Endothelial cell of umbilical vein (primary cell): Measurements from ENCODE around the gene MEN1. TPM values are rescaled to one million over a fixed set of nuclear protein-coding genes. Genes with fewer than 3 reads are reported as not detected.

ENCODE experiments used
- BruUV-seq: library from RNA; stranded (reverse); fragments of 400-500 nt; replicated peaks from 2 replicates; lab custom pipeline; 2021; lab: Mats Ljungman, UMichigan
- CTCF ChIA-PET: fragments of 300-600, 350-600 bp; sonication (Branson Sonifier 250); formaldehyde crosslinking; loops from one replicate; lab custom pipeline; 2021; ENCODE audit warnings: antibody characterized with exemption, inconsistent platforms; lab: Charles Lee
- POLR2A ChIA-PET: fragments of 300-600, 350-600 bp; sonication (Branson Sonifier 250); formaldehyde crosslinking; loops from one replicate; lab custom pipeline; 2021; ENCODE audit warnings: antibody characterized with exemption, inconsistent platforms; lab: Charles Lee
- DNase-seq: peaks from one replicate; pipeline ENCODE4 v3.0.0-alpha.2; 2011; ENCODE audit warnings: low read depth, low spot score
- FAIRE-seq: peaks from 2 replicates; lab custom pipeline; 2011; peaks lifted over from hg19 to GRCh38; lab: Jason Lieb, UNC
- H2AFZ ChIP-seq: 2 replicates; pipeline ENCODE4 v1.6.0; 2012; ENCODE audit warnings: low read depth, low read length, control low read depth, inconsistent platforms
- H3K27ac ChIP-seq: 2 replicates; pipeline ENCODE4 v1.5.1; 2011; ENCODE audit warnings: low read depth, mild to moderate bottlenecking, control low read depth, low read length, moderate library complexity; ENCODE audit not compliant: insufficient read depth
- H3K27me3 ChIP-seq, 2 experiments: 2 replicates each; pipeline versions ENCODE4 v1.6.0 to v1.6.1; 2011; ENCODE audit warnings: low read length in 2 of 2, mixed read lengths in 1 of 2; ENCODE audit not compliant: control insufficient read depth in 2 of 2, insufficient read depth in 2 of 2
- H3K36me3 ChIP-seq, 2 experiments: 2 replicates in 1 of 2; 3 replicates in 1 of 2; pipeline ENCODE4 v1.5.1; 2011; ENCODE audit warnings: low read length in 2 of 2, mild to moderate bottlenecking in 1 of 2, moderate library complexity in 1 of 2; ENCODE audit not compliant: control insufficient read depth in 2 of 2, insufficient read depth in 2 of 2; ENCODE audit errors: extremely low read depth in 1 of 2
- H3K4me1 ChIP-seq: 3 replicates; pipeline ENCODE4 v1.5.1; 2011; ENCODE audit warnings: mild to moderate bottlenecking, low read length; ENCODE audit not compliant: control insufficient read depth, insufficient read depth; ENCODE audit errors: extremely low read depth
- H3K4me2 ChIP-seq: 2 replicates; pipeline ENCODE4 v1.6.1; 2011; ENCODE audit warnings: low read length, control low read depth, mixed read lengths; ENCODE audit not compliant: insufficient read depth
- H3K4me3 ChIP-seq, 3 experiments: fragments of 200-600 bp in 1 of 3; sonication (generic), shearing (Covaris generic) in 1 of 3; replicated peaks in 1 of 3; 2 replicates each; pipeline ENCODE4 v1.5.1; 2011 to 2016; ENCODE audit warnings: control low read depth in 3 of 3, low read length in 3 of 3, mild to moderate bottlenecking in 2 of 3, inconsistent platforms in 1 of 3, low read depth in 1 of 3, moderate library complexity in 1 of 3; ENCODE audit not compliant: insufficient read depth in 1 of 3
- H3K79me2 ChIP-seq: 2 replicates; pipeline ENCODE4 v1.6.0; 2012; ENCODE audit warnings: low read length, inconsistent platforms; ENCODE audit not compliant: control insufficient read depth, insufficient read depth
- H3K9ac ChIP-seq: replicated peaks from 2 replicates; pipeline ENCODE3; 2011; ENCODE audit warnings: low read length, control low read depth; ENCODE audit not compliant: insufficient read depth; ENCODE audit errors: extremely low read depth
- H3K9me1 ChIP-seq: replicated peaks from 3 replicates; pipeline ENCODE4 v1.6.0; 2011; ENCODE audit warnings: mild to moderate bottlenecking, low read length; ENCODE audit not compliant: control insufficient read depth, insufficient read depth; ENCODE audit errors: extremely low read depth
- H3K9me3 ChIP-seq: replicated peaks from 2 replicates; pipeline ENCODE4 v1.5.1; 2012; ENCODE audit warnings: low read length, inconsistent platforms; ENCODE audit not compliant: control insufficient read depth, insufficient read depth
- H4K20me1 ChIP-seq: replicated peaks from 2 replicates; pipeline ENCODE3; 2011; ENCODE audit warnings: mild to moderate bottlenecking, low read length; ENCODE audit not compliant: control insufficient read depth, insufficient read depth; ENCODE audit errors: extremely low read depth
- EZH2 ChIP-seq: IDR thresholded peaks from 2 replicates; pipeline ENCODE4 v1.6.1; 2012; ENCODE audit warnings: borderline replicate concordance, low read depth, mild to moderate bottlenecking, moderate library complexity, low read length, inconsistent platforms; ENCODE audit not compliant: severe bottlenecking
- FOS ChIP-seq: IDR thresholded peaks from 2 replicates; pipeline ENCODE4 v1.6.1; 2011; ENCODE audit warnings: mild to moderate bottlenecking, low read length, moderate library complexity, borderline replicate concordance; ENCODE audit not compliant: insufficient read depth
- GATA2 ChIP-seq: IDR thresholded peaks from 2 replicates; pipeline ENCODE4 v1.7.0; 2011; ENCODE audit warnings: low read depth, mild to moderate bottlenecking, moderate library complexity, mixed read lengths, low read length; ENCODE audit not compliant: insufficient read length, insufficient read depth
- JUN ChIP-seq: IDR thresholded peaks from 2 replicates; pipeline ENCODE4 v1.6.1; 2011; ENCODE audit warnings: borderline replicate concordance, low read depth; ENCODE audit not compliant: insufficient read length, insufficient read depth
- MYC ChIP-seq: IDR thresholded peaks from one replicate; pipeline ENCODE4 v1.6.1; 2011; ENCODE audit warnings: mild to moderate bottlenecking, low read depth, low read length
- POLR2A ChIP-seq: IDR thresholded peaks from 2 replicates; pipeline ENCODE4 v1.6.1; 2012; ENCODE audit warnings: low read depth, mild to moderate bottlenecking, control low read depth, low read length
- POLR2AphosphoS5 ChIP-seq: IDR thresholded peaks from 2 replicates; pipeline ENCODE4 v1.6.1; 2012; ENCODE audit warnings: low read depth, mild to moderate bottlenecking, control low read depth, low read length, moderate library complexity; ENCODE audit not compliant: insufficient read depth
- dilution Hi-C: fragments of 300-500 bp; cut with MboI; formaldehyde crosslinking; loops from one replicate; pipeline ENCODE4 v1.15.0; 2019; ENCODE audit warnings: low sequenced_read_pairs; ENCODE audit not compliant: extremely low pct_ligation_motif_present
- intact Hi-C: fragments of 100-400 bp; cut with micrococcal nuclease; formaldehyde crosslinking; loops from one replicate; pipeline ENCODE4 v1.10.0; 2022
- polyA plus RNA-seq, 4 experiments: library from polyadenylated mRNA; depleted of rRNA in 3 of 4; stranded (reverse) in 3 of 4; unstranded in 1 of 4; fragments of >200 nt; gene quantifications; 2 replicates each; pipeline versions ENCODE4 v1.2.1 to v1.2.3, GENCODE V29; 2011 to 2012; ENCODE audit warnings: missing spikeins in 1 of 4
- total RNA-seq: library from RNA; stranded (reverse); gene quantifications from 2 replicates; pipeline ENCODE4 v1.2.3, GENCODE V29; 2021
- TF ChIP-seq, protein P1 (sequence below), 2 donors: IDR thresholded peaks; 1 replicate in 1 of 2; 2 replicates in 1 of 2; pipeline ENCODE4 v1.5.1; 2011; ENCODE audit warnings: low read length in 2 of 2, mild to moderate bottlenecking in 2 of 2, moderate library complexity in 2 of 2, control low read depth in 1 of 2, inconsistent platforms in 1 of 2, low read depth in 1 of 2; ENCODE audit not compliant: insufficient read depth in 1 of 2; ENCODE audit errors: extremely low read depth in 1 of 2
- TF ChIP-seq, protein P2 (sequence below): IDR thresholded peaks from 2 replicates; pipeline ENCODE4 v1.6.1; 2011; ENCODE audit not compliant: insufficient read depth, insufficient read length

The MEN1 gene
- total and polyA plus RNA-seq, 2 donors (not counting 3 experiments of a cell fraction or from before 2014, with no cell fraction given): 41.1 to 43.1 TPM

DNA sequence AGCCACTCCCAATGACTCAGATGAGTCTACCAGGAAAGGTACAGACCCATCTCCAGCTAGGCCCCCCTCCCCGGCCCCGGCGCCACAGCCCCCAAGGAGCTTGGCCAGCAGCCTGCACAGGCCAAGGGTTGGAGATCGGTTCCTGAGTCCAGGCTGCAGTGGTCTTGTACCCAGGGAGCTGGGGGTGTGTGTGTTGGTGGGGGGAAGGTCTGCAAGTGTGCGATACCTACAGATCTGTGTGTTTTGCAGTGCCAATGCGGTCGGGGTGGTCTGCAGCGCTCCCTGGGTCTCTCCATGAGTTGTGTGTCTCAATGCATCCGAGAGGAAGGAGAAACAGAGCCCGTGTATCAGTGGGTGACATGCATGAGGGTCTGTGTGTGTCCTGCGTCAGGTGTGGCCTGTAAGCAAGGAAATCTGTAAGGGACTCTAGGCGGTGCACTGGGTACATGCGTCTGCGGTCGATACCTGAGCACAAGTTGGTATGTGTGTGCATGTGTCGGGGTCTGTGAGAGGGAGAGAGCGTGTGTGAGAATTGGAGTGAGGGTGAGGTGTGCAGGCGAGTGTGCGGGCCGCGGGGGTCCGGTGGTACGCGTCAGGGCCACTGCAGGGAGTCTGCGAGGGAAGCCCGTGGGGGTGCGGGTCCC, 33.5 kb upstream of the MEN1 start:
- DNase-seq: no peak
- POLR2A ChIA-PET: no interaction called here

More for the DNA sequence above, 33.5 kb upstream of the MEN1 start:
- H3K79me2 ChIP-seq: no peaks in the 10 kb centered on the region
- no peak for FAIRE-seq
- no peak overlapping the region for H3K9ac ChIP-seq
- no peaks in the 10 kb centered on the region for H3K36me3 ChIP-seq
- H3K27me3 ChIP-seq: no peaks in the 10 kb centered on the region
- H3K4me1 ChIP-seq: no peaks in the 10 kb centered on the region
- no TSS peak for BruUV-seq
- intact Hi-C loops (loop anchor here (2.0 kb wide), 2 partner anchors 41 to 57 kb away; partner anchors contain the start of gene MAP4K2), dilution Hi-C loops (loop anchor here (10.0 kb wide), 1 partner anchor 51 kb away; no protein-coding TSS in a partner anchor)
- H3K9me3 ChIP-seq: no peaks in the 10 kb centered on the region
- TF ChIP-seq POLR2A (no peak), EZH2 (no peak), GATA2 (no peak), FOS (no peak), MYC (no peak), POLR2AphosphoS5 (no peak), JUN (no peak)
- TF ChIP-seq, protein P1, sequence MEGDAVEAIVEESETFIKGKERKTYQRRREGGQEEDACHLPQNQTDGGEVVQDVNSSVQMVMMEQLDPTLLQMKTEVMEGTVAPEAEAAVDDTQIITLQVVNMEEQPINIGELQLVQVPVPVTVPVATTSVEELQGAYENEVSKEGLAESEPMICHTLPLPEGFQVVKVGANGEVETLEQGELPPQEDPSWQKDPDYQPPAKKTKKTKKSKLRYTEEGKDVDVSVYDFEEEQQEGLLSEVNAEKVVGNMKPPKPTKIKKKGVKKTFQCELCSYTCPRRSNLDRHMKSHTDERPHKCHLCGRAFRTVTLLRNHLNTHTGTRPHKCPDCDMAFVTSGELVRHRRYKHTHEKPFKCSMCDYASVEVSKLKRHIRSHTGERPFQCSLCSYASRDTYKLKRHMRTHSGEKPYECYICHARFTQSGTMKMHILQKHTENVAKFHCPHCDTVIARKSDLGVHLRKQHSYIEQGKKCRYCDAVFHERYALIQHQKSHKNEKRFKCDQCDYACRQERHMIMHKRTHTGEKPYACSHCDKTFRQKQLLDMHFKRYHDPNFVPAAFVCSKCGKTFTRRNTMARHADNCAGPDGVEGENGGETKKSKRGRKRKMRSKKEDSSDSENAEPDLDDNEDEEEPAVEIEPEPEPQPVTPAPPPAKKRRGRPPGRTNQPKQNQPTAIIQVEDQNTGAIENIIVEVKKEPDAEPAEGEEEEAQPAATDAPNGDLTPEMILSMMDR (IDR thresholded peaks at IDR 0.05; ENCODE audit: extremely low read depth in 1 of 2, insufficient read depth in 1 of 2, low read depth in 1 of 2, low read length in 2 of 2): no peak
- TF ChIP-seq, protein P2, sequence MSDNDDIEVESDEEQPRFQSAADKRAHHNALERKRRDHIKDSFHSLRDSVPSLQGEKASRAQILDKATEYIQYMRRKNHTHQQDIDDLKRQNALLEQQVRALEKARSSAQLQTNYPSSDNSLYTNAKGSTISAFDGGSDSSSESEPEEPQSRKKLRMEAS: no peak
- H3K27ac ChIP-seq: no peak overlapping the region
- no peak overlapping the region for H2AFZ ChIP-seq
- H3K4me3 ChIP-seq: no peak overlapping the region
- CTCF ChIA-PET: interaction anchor here (0.6 to 8.2 kb wide), 30 partner anchors 9 to 381 kb away, joined by 3 to 168 read pairs (median 4); partner anchors contain the start of genes ARL2, BATF2, MAJIN and MAP4K2
- H3K9me1 ChIP-seq: no peaks in the 10 kb centered on the region
- no peaks in the 10 kb centered on the region for H4K20me1 ChIP-seq
- no peak overlapping the region for H3K4me2 ChIP-seq
